IMR-90 (cell line): Measurements from ENCODE around the gene SYT2.

Experiments used
- CTCF ChIP-seq: conservative IDR thresholded peaks from 2 replicates; pipeline ENCODE4 v1.5.1; 2012; ENCODE audit warnings: mild to moderate bottlenecking, low read depth, low read length, improper control_type of control experiment
- MXI1 ChIP-seq: IDR thresholded peaks from 2 replicates; pipeline ENCODE4 v1.6.1; 2012; ENCODE audit warnings: low read depth, mild to moderate bottlenecking, low read length, moderate library complexity, borderline replicate concordance
- NFE2L2 ChIP-seq: fragments of 150-350 bp; IDR thresholded peaks from 2 replicates; pipeline ENCODE4 v1.6.1; 2016; ENCODE audit warnings: low read depth, mild to moderate bottlenecking, low read length
- POLR2A ChIP-seq: IDR thresholded peaks from 2 replicates; pipeline ENCODE4 v1.6.1; 2012; ENCODE audit warnings: mild to moderate bottlenecking, low read depth, low read length
- RAD21 ChIP-seq: IDR thresholded peaks from 2 replicates; pipeline ENCODE4 v1.6.1; 2012; ENCODE audit warnings: low read length, improper control_type of control experiment
- RCOR1 ChIP-seq: IDR thresholded peaks from 2 replicates; pipeline ENCODE4 v1.6.1; 2012; ENCODE audit warnings: mild to moderate bottlenecking, low read length, improper control_type of control experiment; ENCODE audit not compliant: insufficient replicate concordance
- USF2 ChIP-seq: fragments of 150-350 bp; IDR thresholded peaks from 2 replicates; pipeline ENCODE4 v1.6.1; 2017; ENCODE audit warnings: mild to moderate bottlenecking, antibody characterized with exemption, low read length, low read depth

- TF ChIP-seq CTCF (no peak), USF2 (no peak), RAD21 (no peak), NFE2L2 (no peak), POLR2A (0 out of 2 replicates have a peak, but pooled peaks have one; percentile 19), MXI1 (no peak), RCOR1 (no peak)
These were observed 132.2 kb downstream of the SYT2 start for GRCh38 chr1:202578001-202578504.
